Panc1 (cell line): ENCODE data around the gene DNAJC22. TPM values are rescaled to one million over a fixed set of nuclear protein-coding genes. Genes with fewer than 3 reads are reported as not detected.

ENCODE experiments used
- ATAC-seq: fragments of 200-7000 bp; cut with Tn5 transposase; 2 replicates; pipeline ENCODE4 v1.9.1; 2020; ENCODE audit warnings: mild to moderate bottlenecking, moderate library complexity
- BruUV-seq: library from RNA; stranded (reverse); fragments of 400-500 nt; replicated peaks from 2 replicates; lab custom pipeline; 2021; lab: Mats Ljungman, UMichigan
- CTCF ChIA-PET: fragments of 300-600 bp; sonication (Branson Sonifier 250); formaldehyde crosslinking; loops from one replicate; lab custom pipeline; 2022; ENCODE audit warnings: antibody characterized with exemption; lab: Charles Lee
- POLR2A ChIA-PET: fragments of 300-600 bp; sonication (Branson Sonifier 250); formaldehyde crosslinking; loops from one replicate; lab custom pipeline; 2022; ENCODE audit warnings: antibody characterized with exemption; lab: Charles Lee
- DNase-seq: peaks from one replicate; pipeline ENCODE4 v3.0.0-alpha.2; 2010; ENCODE audit warnings: low read depth, low spot score
- H3K27ac ChIP-seq: 2 replicates; pipeline ENCODE4 v1.5.1; 2011; ENCODE audit warnings: mild to moderate bottlenecking, low read length, inconsistent platforms
- H3K27me3 ChIP-seq: fragments of 200-500 bp; sonication (Bioruptor generic); 2 replicates; pipeline ENCODE4 v1.6.0; 2014; ENCODE audit warnings: low read length, inconsistent platforms; ENCODE audit not compliant: control insufficient read depth, insufficient read depth
- H3K36me3 ChIP-seq: fragments of 200-500 bp; sonication (Bioruptor generic); 2 replicates; pipeline ENCODE4 v1.5.1; 2014; ENCODE audit warnings: inconsistent platforms, mild to moderate bottlenecking, low read length, moderate library complexity; ENCODE audit not compliant: control insufficient read depth, insufficient read depth
- H3K4me1 ChIP-seq: 2 replicates; pipeline ENCODE4 v1.5.1; 2011; ENCODE audit warnings: inconsistent platforms, mild to moderate bottlenecking, low read length, moderate library complexity; ENCODE audit not compliant: control insufficient read depth, insufficient read depth
- H3K4me3 ChIP-seq, 2 experiments: 2 replicates each; pipeline ENCODE4 v1.5.1; 2011 to 2012; ENCODE audit warnings: low read depth in 2 of 2, low read length in 2 of 2, mild to moderate bottlenecking in 2 of 2, inconsistent platforms in 1 of 2, moderate library complexity in 1 of 2
- H3K9me3 ChIP-seq: fragments of 200-500 bp; sonication (Bioruptor generic); 2 replicates; pipeline ENCODE4 v1.5.1; 2014; ENCODE audit warnings: low read depth, mild to moderate bottlenecking, inconsistent platforms, low read length, moderate library complexity; ENCODE audit not compliant: control insufficient read depth, insufficient read depth
- POLR2AphosphoS5 ChIP-seq: IDR thresholded peaks from 2 replicates; pipeline ENCODE4 v1.6.1; 2012; ENCODE audit warnings: mild to moderate bottlenecking, low read depth, low read length, moderate library complexity
- SIN3A ChIP-seq: IDR thresholded peaks from 2 replicates; pipeline ENCODE4 v1.6.1; 2012; ENCODE audit warnings: low read depth, mild to moderate bottlenecking, low read length, moderate library complexity, borderline replicate concordance; ENCODE audit not compliant: insufficient read depth
- TCF7L2 ChIP-seq: IDR thresholded peaks from 2 replicates; pipeline ENCODE4 v1.6.1; 2011; ENCODE audit warnings: mild to moderate bottlenecking, low read depth, low read length, inconsistent platforms
- in situ Hi-C: cut with HindIII; loops from 2 replicates; pipeline ENCODE4 v1.10.0; 2016; ENCODE audit warnings: low sequenced_read_pairs, low pct_unique_long_range_greater_than_20kb
- intact Hi-C: fragments of 100-400 bp; cut with micrococcal nuclease; formaldehyde crosslinking; loops from one replicate; pipeline ENCODE4 v1.10.0; 2022; ENCODE audit not compliant: unreplicated experiment
- total RNA-seq: library from RNA; stranded (reverse); gene quantifications from one replicate; pipeline ENCODE4 v1.2.1, GENCODE V29; 2021; ENCODE audit not compliant: unreplicated experiment
- TF ChIP-seq, protein P1 (sequence below): fragments of 450-650 bp; IDR thresholded peaks from 2 replicates; pipeline ENCODE4 v1.5.1; 2017; ENCODE audit warnings: mild to moderate bottlenecking
- TF ChIP-seq, protein P2 (sequence below), 2 experiments: IDR thresholded peaks; 2 replicates each; pipeline ENCODE4 v1.6.1; 2011 to 2012; ENCODE audit warnings: low read depth in 2 of 2, control low read depth in 1 of 2, low read length in 1 of 2, mild to moderate bottlenecking in 1 of 2, moderate library complexity in 1 of 2; ENCODE audit not compliant: insufficient read depth in 1 of 2

The DNAJC22 gene
- total RNA-seq, 1 experiment from 2014 or later: 1.9 TPM

DNA sequence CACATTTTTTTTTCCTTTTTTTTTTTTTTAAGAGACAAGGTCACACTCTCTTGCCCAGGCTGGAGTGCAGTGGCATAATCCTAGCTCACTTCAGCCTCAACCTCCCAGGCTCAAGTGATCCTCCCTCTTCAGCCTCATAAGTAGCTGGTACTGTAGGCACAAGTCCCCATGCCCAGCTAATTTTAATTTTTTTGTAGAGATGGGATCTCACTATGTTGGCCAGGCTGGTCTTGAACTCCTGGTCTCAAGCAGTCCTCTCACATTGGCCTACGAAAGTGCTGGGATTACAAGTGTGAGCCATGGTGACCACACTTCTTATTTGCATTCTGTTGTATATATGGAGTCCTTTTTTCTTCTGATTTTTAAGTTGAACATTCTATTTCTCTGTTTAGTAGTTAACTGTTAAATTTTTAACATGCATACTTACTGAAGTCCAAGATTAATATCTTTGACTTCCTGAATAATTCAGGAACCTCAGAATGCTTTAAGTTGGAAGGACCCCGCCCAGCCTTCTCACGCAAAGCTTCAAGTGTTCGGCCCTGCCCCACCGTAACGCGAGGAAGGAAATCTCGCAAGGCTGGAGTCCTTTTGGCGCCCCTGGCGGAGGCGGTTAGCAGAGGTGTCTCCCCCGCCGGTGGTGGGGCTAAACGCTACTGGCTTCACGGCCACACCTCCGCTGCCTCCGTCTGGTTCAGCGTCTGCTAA is 42.1 kb downstream of the DNAJC22 start:
- no peak for ATAC-seq
- no TSS peak for BruUV-seq
- H3K27ac ChIP-seq: no peak overlapping the region
- no peak overlapping the region for H3K4me3 ChIP-seq
- no peaks in the 10 kb centered on the region for H3K27me3 ChIP-seq
- intact Hi-C loops: no loop called here
- POLR2A ChIA-PET: no interaction called here
- CTCF ChIA-PET: no interaction called here
- in situ Hi-C loops: no loop called here
- H3K36me3 ChIP-seq: no peaks in the 10 kb centered on the region
- H3K9me3 ChIP-seq: no peaks in the 10 kb centered on the region
- no peak for TF ChIP-seq TCF7L2
- TF ChIP-seq POLR2AphosphoS5: no peak
- TF ChIP-seq, protein P1, sequence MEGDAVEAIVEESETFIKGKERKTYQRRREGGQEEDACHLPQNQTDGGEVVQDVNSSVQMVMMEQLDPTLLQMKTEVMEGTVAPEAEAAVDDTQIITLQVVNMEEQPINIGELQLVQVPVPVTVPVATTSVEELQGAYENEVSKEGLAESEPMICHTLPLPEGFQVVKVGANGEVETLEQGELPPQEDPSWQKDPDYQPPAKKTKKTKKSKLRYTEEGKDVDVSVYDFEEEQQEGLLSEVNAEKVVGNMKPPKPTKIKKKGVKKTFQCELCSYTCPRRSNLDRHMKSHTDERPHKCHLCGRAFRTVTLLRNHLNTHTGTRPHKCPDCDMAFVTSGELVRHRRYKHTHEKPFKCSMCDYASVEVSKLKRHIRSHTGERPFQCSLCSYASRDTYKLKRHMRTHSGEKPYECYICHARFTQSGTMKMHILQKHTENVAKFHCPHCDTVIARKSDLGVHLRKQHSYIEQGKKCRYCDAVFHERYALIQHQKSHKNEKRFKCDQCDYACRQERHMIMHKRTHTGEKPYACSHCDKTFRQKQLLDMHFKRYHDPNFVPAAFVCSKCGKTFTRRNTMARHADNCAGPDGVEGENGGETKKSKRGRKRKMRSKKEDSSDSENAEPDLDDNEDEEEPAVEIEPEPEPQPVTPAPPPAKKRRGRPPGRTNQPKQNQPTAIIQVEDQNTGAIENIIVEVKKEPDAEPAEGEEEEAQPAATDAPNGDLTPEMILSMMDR: no peak
- TF ChIP-seq, protein P2, sequence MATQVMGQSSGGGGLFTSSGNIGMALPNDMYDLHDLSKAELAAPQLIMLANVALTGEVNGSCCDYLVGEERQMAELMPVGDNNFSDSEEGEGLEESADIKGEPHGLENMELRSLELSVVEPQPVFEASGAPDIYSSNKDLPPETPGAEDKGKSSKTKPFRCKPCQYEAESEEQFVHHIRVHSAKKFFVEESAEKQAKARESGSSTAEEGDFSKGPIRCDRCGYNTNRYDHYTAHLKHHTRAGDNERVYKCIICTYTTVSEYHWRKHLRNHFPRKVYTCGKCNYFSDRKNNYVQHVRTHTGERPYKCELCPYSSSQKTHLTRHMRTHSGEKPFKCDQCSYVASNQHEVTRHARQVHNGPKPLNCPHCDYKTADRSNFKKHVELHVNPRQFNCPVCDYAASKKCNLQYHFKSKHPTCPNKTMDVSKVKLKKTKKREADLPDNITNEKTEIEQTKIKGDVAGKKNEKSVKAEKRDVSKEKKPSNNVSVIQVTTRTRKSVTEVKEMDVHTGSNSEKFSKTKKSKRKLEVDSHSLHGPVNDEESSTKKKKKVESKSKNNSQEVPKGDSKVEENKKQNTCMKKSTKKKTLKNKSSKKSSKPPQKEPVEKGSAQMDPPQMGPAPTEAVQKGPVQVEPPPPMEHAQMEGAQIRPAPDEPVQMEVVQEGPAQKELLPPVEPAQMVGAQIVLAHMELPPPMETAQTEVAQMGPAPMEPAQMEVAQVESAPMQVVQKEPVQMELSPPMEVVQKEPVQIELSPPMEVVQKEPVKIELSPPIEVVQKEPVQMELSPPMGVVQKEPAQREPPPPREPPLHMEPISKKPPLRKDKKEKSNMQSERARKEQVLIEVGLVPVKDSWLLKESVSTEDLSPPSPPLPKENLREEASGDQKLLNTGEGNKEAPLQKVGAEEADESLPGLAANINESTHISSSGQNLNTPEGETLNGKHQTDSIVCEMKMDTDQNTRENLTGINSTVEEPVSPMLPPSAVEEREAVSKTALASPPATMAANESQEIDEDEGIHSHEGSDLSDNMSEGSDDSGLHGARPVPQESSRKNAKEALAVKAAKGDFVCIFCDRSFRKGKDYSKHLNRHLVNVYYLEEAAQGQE (IDR thresholded peaks at IDR 0.05; ENCODE audit: insufficient read depth in 1 of 2, low read depth in 2 of 2, low read length in 1 of 2): no peak
- TF ChIP-seq SIN3A: no peak
- DNase-seq: no peak
- no peaks in the 10 kb centered on the region for H3K4me1 ChIP-seq

DNA sequence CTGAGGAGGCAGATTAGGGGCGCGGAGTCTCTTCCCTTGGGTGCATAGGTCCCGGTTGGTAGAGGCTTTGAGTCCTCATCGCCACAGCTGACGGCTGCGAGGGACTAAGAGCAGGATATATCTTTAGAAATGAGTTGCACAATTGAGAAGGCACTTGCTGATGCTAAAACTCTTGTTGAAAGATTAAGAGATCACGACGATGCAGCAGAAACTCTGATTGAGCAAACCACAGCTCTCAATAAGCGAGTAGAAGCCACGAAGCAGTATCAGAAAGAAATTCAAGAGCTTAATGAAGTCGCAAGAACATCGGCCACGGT is 42.7 kb downstream of the DNAJC22 start:
- Histone ChIP-seq H3K36me3 (no peaks in the 10 kb centered on the region), H3K27me3 (no peaks in the 10 kb centered on the region), H3K9me3 (no peaks in the 10 kb centered on the region), H3K27ac (no peak overlapping the region), H3K4me3 (no peak overlapping the region), H3K4me1 (no peaks in the 10 kb centered on the region)
- intact Hi-C loops (no loop called here), in situ Hi-C loops (no loop called here)
- ChIA-PET POLR2A (no interaction called here), CTCF (no interaction called here)
- no TSS peak for BruUV-seq
- TF ChIP-seq TCF7L2 (no peak), SIN3A (no peak), POLR2AphosphoS5 (no peak)
- TF ChIP-seq, protein P2 (IDR thresholded peaks at IDR 0.05; ENCODE audit: insufficient read depth in 1 of 2, low read depth in 2 of 2, low read length in 1 of 2): no peak
- TF ChIP-seq, protein P1: no peak
- DNase-seq: no peak
- no peak for ATAC-seq
